GM23338 (cell line): ENCODE results near the gene KRTAP5-4. TPM values are rescaled to one million over a fixed set of nuclear protein-coding genes. Genes with fewer than 3 reads are reported as not detected.
"Not testable (repeated sequence)": the region's sequence is repeated elsewhere in the genome, so short reads cannot be mapped to it uniquely, and the experiment has no call there.

ENCODE experiments used
- ATAC-seq: fragments of 200-7000 bp; cut with Tn5 transposase; 3 replicates; pipeline ENCODE4 v1.9.1; 2020
- DNase-seq: peaks from one replicate; pipeline ENCODE4 v3.0.0-alpha.2; 2015; ENCODE audit warnings: low spot score
- H2AFZ ChIP-seq: fragments of 200-600 bp; sonication (generic); 2 replicates; pipeline ENCODE4 v1.8.0; 2016; ENCODE audit warnings: antibody characterized with exemption, mild to moderate bottlenecking, moderate library complexity
- H3F3A ChIP-seq: fragments of 200-600 bp; sonication (generic); replicated peaks from 2 replicates; pipeline ENCODE4 v1.8.0; 2017; ENCODE audit warnings: antibody characterized with exemption, mixed run types, low read depth
- H3K27ac ChIP-seq: fragments of 200-600 bp; sonication (generic); 2 replicates; pipeline ENCODE4 v1.6.1; 2016; ENCODE audit warnings: low read depth
- H3K27me3 ChIP-seq: fragments of 200-600 bp; sonication (generic); 2 replicates; pipeline ENCODE4 v1.8.0; 2016; ENCODE audit warnings: mild to moderate bottlenecking, mixed run types, moderate library complexity; ENCODE audit not compliant: insufficient read depth
- H3K36me3 ChIP-seq: fragments of 200-600 bp; sonication (generic); 2 replicates; pipeline ENCODE4 v1.8.0; 2016; ENCODE audit warnings: mild to moderate bottlenecking; ENCODE audit not compliant: insufficient read depth
- H3K4me1 ChIP-seq: fragments of 200-600 bp; sonication (generic); 2 replicates; pipeline ENCODE4 v1.8.0; 2016; ENCODE audit warnings: mild to moderate bottlenecking, moderate library complexity; ENCODE audit not compliant: insufficient read depth
- H3K4me2 ChIP-seq: fragments of 200-600 bp; sonication (generic); 2 replicates; pipeline ENCODE4 v1.7.1; 2017; ENCODE audit warnings: mixed run types
- H3K4me3 ChIP-seq: fragments of 200-600 bp; sonication (generic); 2 replicates; pipeline ENCODE4 v1.6.1; 2016; ENCODE audit warnings: mixed run types
- H3K79me2 ChIP-seq: fragments of 200-600 bp; sonication (generic); replicated peaks from 2 replicates; pipeline ENCODE4 v1.8.0; 2017; ENCODE audit warnings: mild to moderate bottlenecking; ENCODE audit not compliant: insufficient read depth
- H3K9me2 ChIP-seq: fragments of 200-600 bp; sonication (generic); 2 replicates; pipeline ENCODE4 v1.8.0; 2017; ENCODE audit not compliant: insufficient read depth
- H4K20me1 ChIP-seq: fragments of 200-600 bp; sonication (generic); replicated peaks from 2 replicates; pipeline ENCODE4 v1.8.0; 2017; ENCODE audit warnings: mild to moderate bottlenecking; ENCODE audit not compliant: insufficient read depth
- H3K27ac Mint-ChIP-seq: 2 replicates; pipeline ENCODE4 v1.8.0; 2020; ENCODE audit warnings: inconsistent platforms, mild to moderate bottlenecking, moderate library complexity, mixed read lengths
- H3K27me3 Mint-ChIP-seq: 3 replicates; pipeline ENCODE4 v1.8.0; 2022; ENCODE audit warnings: low read depth, mild to moderate bottlenecking, moderate library complexity, mixed read lengths, inconsistent platforms; ENCODE audit not compliant: insufficient read depth, poor library complexity
- H3K36me3 Mint-ChIP-seq: 3 replicates; pipeline ENCODE4 v1.8.0; 2021; ENCODE audit warnings: low read depth, mild to moderate bottlenecking, inconsistent platforms, moderate library complexity, mixed read lengths
- H3K4me1 Mint-ChIP-seq: 3 replicates; pipeline ENCODE4 v1.8.0; 2020; ENCODE audit warnings: mild to moderate bottlenecking, inconsistent platforms, mixed read lengths
- H3K4me3 Mint-ChIP-seq: 3 replicates; pipeline ENCODE4 v1.8.0; 2021; ENCODE audit warnings: moderate library complexity, mild to moderate bottlenecking, inconsistent platforms, mixed read lengths
- H3K9me3 Mint-ChIP-seq: 3 replicates; pipeline ENCODE4 v1.8.0; 2020; ENCODE audit warnings: moderate library complexity, mild to moderate bottlenecking, inconsistent platforms, mixed read lengths
- CREB1 ChIP-seq: fragments of 250-450 bp; sonication (Bioruptor Pico); IDR thresholded peaks from 2 replicates; pipeline ENCODE4 v1.5.0; 2020; ENCODE audit warnings: low read depth, mild to moderate bottlenecking, moderate library complexity
- CTCF ChIP-seq, 2 experiments: fragments of 200-600 bp in 1 of 2; sonication (generic) in 1 of 2; conservative IDR thresholded peaks; 2 replicates each; pipeline versions ENCODE4 v1.5.1 to v1.6.1; 2016 to 2017; ENCODE audit warnings: antibody characterized with exemption in 2 of 2, low read depth in 2 of 2, mild to moderate bottlenecking in 2 of 2, moderate library complexity in 1 of 2
- EZH2 ChIP-seq: fragments of 200-600 bp; sonication (generic); IDR thresholded peaks from one replicate; pipeline ENCODE4 v1.8.0; 2017; ENCODE audit warnings: antibody characterized with exemption, mild to moderate bottlenecking, low read depth; ENCODE audit not compliant: unreplicated experiment
- EZH2phosphoT487 ChIP-seq: fragments of 200-600 bp; sonication (generic); IDR thresholded peaks from one replicate; pipeline ENCODE4 v1.8.1; 2018; ENCODE audit warnings: antibody characterized with exemption; ENCODE audit not compliant: unreplicated experiment
- JUNB ChIP-seq: IDR thresholded peaks from one replicate; pipeline ENCODE4 v1.6.1; 2016; ENCODE audit warnings: antibody characterized with exemption; ENCODE audit not compliant: unreplicated experiment
- NANOG ChIP-seq: IDR thresholded peaks from 2 replicates; pipeline ENCODE4 v1.6.1; 2016; ENCODE audit warnings: antibody characterized with exemption, borderline replicate concordance
- POLR2AphosphoS5 ChIP-seq: IDR thresholded peaks from 2 replicates; pipeline ENCODE4 v1.6.1; 2016; ENCODE audit warnings: antibody characterized with exemption, low read depth
- STAT1 ChIP-seq: IDR thresholded peaks from one replicate; pipeline ENCODE4 v1.6.1; 2016; ENCODE audit warnings: antibody characterized with exemption; ENCODE audit not compliant: unreplicated experiment
- ZNF114 ChIP-seq: fragments of 250-450 bp; sonication (Bioruptor Pico); IDR thresholded peaks from 2 replicates; pipeline ENCODE4 v1.5.0; 2020; ENCODE audit warnings: mild to moderate bottlenecking, moderate library complexity
- ZNF331 ChIP-seq: fragments of 250-450 bp; sonication (Bioruptor Pico); IDR thresholded peaks from 2 replicates; pipeline ENCODE4 v1.5.0; 2020; ENCODE audit warnings: low read depth, mild to moderate bottlenecking, moderate library complexity
- polyA plus RNA-seq: library from polyadenylated mRNA; unstranded; fragments of >200 nt; fragmentation: Nextera tagmentation; extraction: Ambion mirVana; gene quantifications from 2 replicates; pipeline ENCODE4 v1.2.1, GENCODE V29; 2016
- total RNA-seq: library from RNA; depleted of rRNA; stranded (reverse); fragments of >200 nt; shearing (Covaris generic); gene quantifications from 2 replicates; pipeline ENCODE4 v1.2.3, GENCODE V29; 2014
- TF ChIP-seq, protein P1 (sequence below): IDR thresholded peaks from 2 replicates; pipeline ENCODE4 v1.6.1; 2016; ENCODE audit warnings: antibody characterized with exemption

KRTAP5-4 gene
- total and polyA plus RNA-seq, 2 experiments from 2014 or later = not detected

DNA sequence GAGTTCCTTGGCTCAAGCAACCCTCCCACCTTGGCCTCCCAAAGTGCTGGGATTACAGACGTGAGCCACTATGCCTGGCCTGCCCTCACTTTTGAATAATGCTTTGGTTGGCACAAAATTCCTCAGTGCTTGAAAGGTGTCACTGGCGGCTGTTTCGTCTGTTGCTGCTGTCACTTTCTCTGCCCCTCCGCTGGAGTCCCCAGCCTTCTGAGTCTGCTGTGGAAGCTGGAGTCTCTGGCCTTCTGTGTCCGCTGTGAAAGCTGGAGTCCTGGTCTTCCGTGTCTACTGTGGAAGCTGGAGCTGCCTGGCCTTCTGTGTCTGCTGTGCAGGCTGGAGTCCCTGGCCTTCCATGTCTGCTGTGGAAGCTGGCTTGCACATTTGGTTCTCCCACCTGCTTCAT is 31.9 kb downstream of the KRTAP5-4 start:
- Histone ChIP-seq H3K79me2 (no peaks in the 10 kb centered on the region), H3K36me3 (no peaks in the 10 kb centered on the region), H3K27ac (no peak overlapping the region), H3K4me3 (no peak overlapping the region), H3F3A (no peaks in the 10 kb centered on the region), H3K27me3 (no peaks in the 10 kb centered on the region), H2AFZ (no peak overlapping the region), H3K4me2 (no peak overlapping the region), H3K9me2 (no peaks in the 10 kb centered on the region), H4K20me1 (no peaks in the 10 kb centered on the region), H3K4me1 (no peaks in the 10 kb centered on the region)
- Mint-ChIP-seq H3K27me3 (peaks cover 13% of the 10 kb centered on the region), H3K27ac (no peak overlapping the region), H3K9me3 (no peaks in the 10 kb centered on the region), H3K4me3 (no peak overlapping the region), H3K36me3 (no peaks in the 10 kb centered on the region), H3K4me1 (no peaks in the 10 kb centered on the region)
- ATAC-seq (no peak), DNase-seq (no peak)
- TF ChIP-seq NANOG (no peak), JUNB (no peak), CREB1 (CRISPR knock-in tag) (no peak)

DNA sequence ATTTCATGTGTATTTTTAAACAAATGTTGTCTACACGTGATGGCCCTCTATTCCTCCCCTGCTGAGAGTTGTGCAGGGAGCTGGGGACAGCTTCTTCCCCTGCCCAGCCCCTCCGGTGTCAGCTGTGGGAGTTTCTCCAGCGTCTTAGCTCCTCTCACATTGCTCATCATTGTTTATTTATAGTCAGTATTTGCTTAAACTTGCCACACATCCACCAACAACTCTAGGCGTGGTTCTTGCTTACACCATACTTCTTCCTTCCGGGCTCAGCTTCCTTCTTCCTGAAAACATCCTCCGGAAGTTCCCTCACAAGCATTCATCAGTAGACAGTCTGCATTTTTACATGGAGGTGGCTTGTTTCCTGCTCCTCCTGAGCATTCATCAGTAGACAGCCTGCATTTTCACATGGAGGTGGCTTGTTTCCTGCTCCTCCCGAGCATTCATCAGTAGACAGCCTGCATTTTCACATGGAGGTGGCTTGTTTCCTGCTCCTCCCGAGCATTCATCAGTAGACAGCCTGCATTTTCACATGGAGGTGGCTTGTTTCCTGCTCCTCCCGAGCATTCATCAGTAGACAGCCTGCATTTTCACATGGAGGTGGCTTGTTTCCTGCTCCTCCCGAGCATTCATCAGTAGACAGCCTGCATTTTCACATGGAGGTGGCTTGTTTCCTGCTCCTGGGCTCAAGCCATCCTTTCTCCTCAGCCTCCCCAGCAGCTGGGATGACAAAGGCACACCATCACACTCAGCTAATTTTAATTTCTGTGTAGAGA is 32.6 kb downstream of the KRTAP5-4 start:
- H3K36me3 ChIP-seq, H4K20me1 ChIP-seq, DNase-seq, H3K79me2 ChIP-seq, H3F3A ChIP-seq, H3K4me3 ChIP-seq, H3K9me2 ChIP-seq, H3K9me3 Mint-ChIP-seq, H3K27me3 ChIP-seq, H3K4me2 ChIP-seq, H3K4me1 Mint-ChIP-seq, ATAC-seq, H3K36me3 Mint-ChIP-seq, H3K27ac ChIP-seq, H2AFZ ChIP-seq, H3K27ac Mint-ChIP-seq, H3K4me3 Mint-ChIP-seq, H3K4me1 ChIP-seq: not testable (repeated sequence)
- H3K27me3 Mint-ChIP-seq = peaks cover 17% of the 10 kb centered on the region

GRCh38 chr11:1586699-1587098 is 35.2 kb downstream of the KRTAP5-4 start:
- DNase-seq (no peak), ATAC-seq (no peak)
- Histone ChIP-seq H3K36me3 (no peaks in the 10 kb centered on the region), H3K79me2 (no peaks in the 10 kb centered on the region), H3K4me1 (no peaks in the 10 kb centered on the region), H3K4me2 (no peak overlapping the region), H4K20me1 (no peaks in the 10 kb centered on the region), H2AFZ (no peak overlapping the region), H3K27me3 (no peaks in the 10 kb centered on the region), H3K9me2 (no peaks in the 10 kb centered on the region), H3K4me3 (no peak overlapping the region), H3F3A (no peaks in the 10 kb centered on the region), H3K27ac (no peak overlapping the region)
- Mint-ChIP-seq H3K4me3 (no peak overlapping the region), H3K9me3 (no peaks in the 10 kb centered on the region), H3K4me1 (no peaks in the 10 kb centered on the region; the same call in 2 of the 3 replicates), H3K36me3 (no peaks in the 10 kb centered on the region), H3K27ac (no peak overlapping the region), H3K27me3 (peaks cover 21% of the 10 kb centered on the region)
- TF ChIP-seq CREB1 (CRISPR knock-in tag) (no peak), EZH2phosphoT487 (no peak), POLR2AphosphoS5 (no peak), ZNF114 (CRISPR knock-in tag) (no peak), STAT1 (no peak), EZH2 (no peak), CTCF (conservative IDR thresholded peaks at IDR 0.05; ENCODE audit: low read depth in 2 of 2) (no peak), JUNB (no peak), NANOG (no peak), ZNF331 (CRISPR knock-in tag) (no peak)
- TF ChIP-seq, protein P1, sequence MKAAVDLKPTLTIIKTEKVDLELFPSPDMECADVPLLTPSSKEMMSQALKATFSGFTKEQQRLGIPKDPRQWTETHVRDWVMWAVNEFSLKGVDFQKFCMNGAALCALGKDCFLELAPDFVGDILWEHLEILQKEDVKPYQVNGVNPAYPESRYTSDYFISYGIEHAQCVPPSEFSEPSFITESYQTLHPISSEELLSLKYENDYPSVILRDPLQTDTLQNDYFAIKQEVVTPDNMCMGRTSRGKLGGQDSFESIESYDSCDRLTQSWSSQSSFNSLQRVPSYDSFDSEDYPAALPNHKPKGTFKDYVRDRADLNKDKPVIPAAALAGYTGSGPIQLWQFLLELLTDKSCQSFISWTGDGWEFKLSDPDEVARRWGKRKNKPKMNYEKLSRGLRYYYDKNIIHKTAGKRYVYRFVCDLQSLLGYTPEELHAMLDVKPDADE = no peak
